HG03469 (cell line): Measurements from ENCODE around the gene RILPL1.
"Not testable (repeated sequence)": the region's sequence is repeated elsewhere in the genome, so short reads cannot be mapped to it uniquely, and the experiment has no call there.

ENCODE experiments used
- ATAC-seq: cut with Tn5 transposase; IDR thresholded peaks from one replicate; pipeline ENCODE4 v1.9.1; 2021; ENCODE audit warnings: mild to moderate bottlenecking, moderate library complexity, moderate number of reproducible peaks; ENCODE audit not compliant: unreplicated experiment

Gene RILPL1

DNA sequence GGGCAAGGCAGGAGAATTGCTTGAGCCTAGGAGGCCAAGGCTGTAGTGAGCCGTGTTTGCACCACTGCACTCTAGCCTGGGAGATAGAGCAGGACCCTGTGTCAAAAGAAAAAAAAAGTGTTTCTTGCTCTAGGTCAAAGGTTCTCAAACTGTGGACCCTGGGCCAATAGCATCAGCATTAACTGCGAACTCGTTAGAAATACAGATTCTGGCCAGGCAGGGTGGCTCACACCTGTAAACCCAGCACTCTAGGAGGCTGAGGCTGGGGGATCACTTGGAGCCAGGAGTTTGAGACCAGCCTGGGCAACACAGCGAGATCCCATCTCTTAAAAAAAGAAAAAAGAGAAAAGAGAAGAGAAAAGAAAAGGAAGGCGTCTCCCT, 97.9 kb downstream of the RILPL1 start:
- no peak for ATAC-seq

- ATAC-seq = no peak
Observed at GRCh38 chr12:123433615-123434014, 99.9 kb downstream of the RILPL1 start.

DNA sequence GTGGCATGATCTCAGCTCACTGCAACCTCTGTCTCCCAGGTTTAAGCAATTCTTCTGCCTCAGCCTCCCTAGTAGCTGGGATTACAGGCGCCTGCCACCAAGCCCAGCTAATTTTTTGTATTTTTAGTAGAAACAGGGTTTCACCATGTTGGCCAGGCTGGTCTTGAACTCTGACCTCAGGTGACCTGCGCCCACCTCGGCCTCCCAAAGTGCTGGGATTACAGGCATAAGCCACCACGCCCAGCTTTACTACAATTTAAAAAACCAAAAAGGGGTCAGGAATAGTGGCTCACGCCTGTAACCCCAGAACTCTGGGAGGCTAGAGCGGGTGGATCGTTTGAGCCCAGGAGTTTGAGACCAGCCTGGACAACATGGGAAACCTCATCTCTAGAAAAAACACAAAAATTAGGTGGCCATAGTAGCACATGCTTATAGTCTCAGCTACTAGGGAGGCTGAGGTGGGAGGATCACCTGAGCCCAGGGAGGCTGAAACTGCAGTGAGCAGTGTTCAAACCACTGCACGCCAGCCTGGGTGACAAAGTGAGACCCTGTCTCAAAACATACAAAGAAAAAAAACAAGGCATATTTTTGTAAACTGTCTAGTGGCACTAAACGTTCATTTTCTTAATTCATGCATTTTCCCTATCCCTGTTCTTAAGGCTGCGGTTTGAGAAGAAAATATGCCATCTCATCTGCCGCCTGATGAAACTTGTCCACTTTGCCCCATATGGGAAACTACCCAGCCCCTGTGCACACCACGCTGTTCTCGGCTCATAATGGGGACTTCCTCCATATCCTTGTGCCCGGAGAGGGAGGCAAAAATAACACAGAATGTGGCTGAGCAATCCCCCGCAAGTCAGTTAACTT, 101.3 kb downstream of the RILPL1 start:
- not testable (repeated sequence) for ATAC-seq

- not testable (repeated sequence) for ATAC-seq
Observed at GRCh38 chr12:123429101-123429500, 104.4 kb downstream of the RILPL1 start.

- ATAC-seq = no peak
Observed at GRCh38 chr12:123428591-123428990, 104.9 kb downstream of the RILPL1 start.

DNA sequence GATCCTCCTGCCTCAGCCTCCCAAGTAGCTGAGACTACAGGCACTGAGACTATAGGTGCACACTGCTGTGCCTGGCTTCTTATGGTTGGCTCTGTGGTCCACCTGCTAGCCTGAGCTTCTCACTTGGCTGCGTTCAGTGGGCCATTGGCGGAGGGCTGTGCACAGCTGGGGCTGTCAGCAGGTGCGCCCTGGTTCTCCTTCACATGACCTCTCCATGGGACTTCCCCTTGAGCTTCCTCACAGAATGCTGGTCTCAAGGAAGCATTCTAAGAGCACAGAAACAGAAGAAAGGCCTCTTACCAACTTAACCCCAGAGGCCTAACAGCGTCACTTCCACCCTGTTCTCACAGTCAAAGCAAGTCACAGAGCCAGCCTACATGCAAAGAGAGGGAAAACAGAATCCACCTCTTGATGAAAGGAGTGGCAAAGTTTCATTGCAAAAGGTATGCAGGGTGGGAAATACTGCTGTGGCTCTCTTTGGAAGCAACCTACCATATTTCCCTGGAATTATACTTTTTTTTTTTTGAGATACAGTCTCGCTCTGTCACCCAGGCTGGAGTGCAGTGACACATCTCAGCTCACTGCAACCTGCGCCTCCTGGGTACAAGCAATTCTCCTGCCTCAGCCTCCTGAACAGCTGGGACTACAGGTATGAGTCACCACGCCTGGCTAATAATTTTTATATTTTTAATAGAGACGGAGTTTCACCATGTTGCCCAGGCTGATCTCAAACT, 106.3 kb downstream of the RILPL1 start:
- ATAC-seq = peak; percentile 83

DNA sequence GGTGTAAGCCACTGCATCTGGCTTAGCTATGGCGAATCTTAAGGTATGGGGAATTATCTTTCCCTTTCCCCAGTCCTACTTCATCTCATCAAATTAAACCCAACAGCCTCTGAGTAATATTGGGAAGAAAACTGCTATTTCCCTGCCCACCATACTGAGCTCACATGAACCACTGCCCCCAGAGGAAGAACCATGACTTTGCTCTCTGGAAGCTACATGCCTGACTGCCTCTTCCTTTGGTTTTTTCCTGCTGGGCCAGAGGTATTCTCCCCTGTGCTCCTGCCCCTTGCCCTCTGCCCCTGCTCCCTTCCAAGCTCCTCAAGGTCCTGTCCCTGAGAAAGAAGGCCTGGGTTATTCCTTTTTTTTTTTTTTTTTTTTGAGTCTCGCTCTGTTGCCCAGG, 112.2 kb downstream of the RILPL1 start:
- no peak for ATAC-seq
